Ectodermal cell (in vitro differentiated cells): ENCODE data around the gene CNTN2.

Experiments used
- H3K27ac ChIP-seq: 2 replicates; pipeline ENCODE4 v1.7.0; 2013; ENCODE audit warnings: mild to moderate bottlenecking, low read depth, low read length; ENCODE audit not compliant: insufficient read depth, poor library complexity, severe bottlenecking
- H3K27me3 ChIP-seq: 2 replicates; pipeline ENCODE4 v1.7.0; 2013; ENCODE audit warnings: mild to moderate bottlenecking, low read length; ENCODE audit not compliant: insufficient read depth, control insufficient read depth, poor library complexity, severe bottlenecking
- H3K36me3 ChIP-seq: one replicate; pipeline ENCODE4 v1.7.0; 2013; ENCODE audit warnings: low read length; ENCODE audit not compliant: control insufficient read depth, insufficient read depth
- H3K4me1 ChIP-seq: one replicate; pipeline ENCODE4 v1.7.0; 2013; ENCODE audit warnings: low read length; ENCODE audit not compliant: control insufficient read depth, insufficient read depth
- H3K4me3 ChIP-seq: 2 replicates; pipeline ENCODE4 v1.7.0; 2013; ENCODE audit warnings: low read depth, low read length, control low read depth; ENCODE audit not compliant: insufficient read depth
- H3K9me3 ChIP-seq: 2 replicates; pipeline ENCODE4 v1.7.0; 2013; ENCODE audit warnings: mild to moderate bottlenecking, low read length, moderate library complexity; ENCODE audit not compliant: control insufficient read depth
- WGBS, 2 experiments: methylation state at CpG; one replicate each; pipeline ENCODE4 v1.1.7; 2013; ENCODE audit warnings: missing lambda C conversion rate in 2 of 2; 5-methylcytosine and 5-hydroxymethylcytosine counted together

CNTN2 gene

DNA sequence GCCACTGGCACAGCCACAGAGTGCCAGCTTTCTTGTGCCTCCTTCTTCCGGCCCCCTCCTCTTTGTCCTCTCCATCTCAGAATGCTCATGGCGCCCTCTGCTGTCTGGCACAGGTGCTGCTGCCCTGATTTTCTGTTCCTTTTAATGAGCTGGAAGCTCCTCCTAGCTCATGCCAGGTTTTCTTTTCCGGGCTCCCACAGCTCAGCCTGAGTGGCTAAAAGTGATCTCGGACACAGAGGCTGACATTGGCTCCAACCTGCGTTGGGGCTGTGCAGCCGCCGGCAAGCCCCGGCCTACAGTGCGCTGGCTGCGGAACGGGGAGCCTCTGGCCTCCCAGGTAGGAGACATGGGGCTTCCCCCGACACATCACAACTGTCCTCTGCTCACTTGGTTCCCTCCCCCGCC lies 18.7 kb downstream of the CNTN2 start:
- H3K36me3 ChIP-seq, result peaks cover 8% of the 10 kb centered on the region
- no peaks in the 10 kb centered on the region for H3K9me3 ChIP-seq
- no peak overlapping the region for H3K4me3 ChIP-seq
- H3K27me3 ChIP-seq, result no peaks in the 10 kb centered on the region
- peaks cover 9% of the 10 kb centered on the region for H3K4me1 ChIP-seq
- WGBS, 2 experiments, result 45 to 48% methylated on average over 13 of the region's 13 CpGs
- H3K27ac ChIP-seq, result no peak overlapping the region

DNA sequence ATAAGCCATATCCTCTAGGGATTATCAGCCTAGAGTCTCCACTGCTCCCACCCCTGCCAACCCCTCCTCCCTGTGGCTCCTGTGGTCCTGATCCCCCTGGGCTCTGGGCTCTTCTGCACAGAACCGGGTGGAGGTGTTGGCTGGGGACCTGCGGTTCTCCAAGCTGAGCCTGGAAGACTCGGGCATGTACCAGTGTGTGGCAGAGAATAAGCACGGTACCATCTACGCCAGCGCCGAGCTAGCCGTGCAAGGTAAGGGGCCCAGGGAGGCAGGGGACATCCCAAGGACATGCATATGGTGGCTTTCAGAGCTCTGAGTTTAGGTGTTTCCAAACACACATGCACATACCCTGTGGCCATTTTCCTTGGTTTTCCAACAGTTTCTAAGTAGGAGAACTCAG lies 19.3 kb downstream of the CNTN2 start:
- no peak overlapping the region for H3K27ac ChIP-seq
- peaks cover 8% of the 10 kb centered on the region for H3K36me3 ChIP-seq
- no peaks in the 10 kb centered on the region for H3K9me3 ChIP-seq
- WGBS, 2 experiments, result 94 to 95% methylated on average over 8 of the region's 8 CpGs
- H3K4me1 ChIP-seq, result peaks cover 9% of the 10 kb centered on the region
- H3K27me3 ChIP-seq, result no peaks in the 10 kb centered on the region
- no peak overlapping the region for H3K4me3 ChIP-seq

DNA sequence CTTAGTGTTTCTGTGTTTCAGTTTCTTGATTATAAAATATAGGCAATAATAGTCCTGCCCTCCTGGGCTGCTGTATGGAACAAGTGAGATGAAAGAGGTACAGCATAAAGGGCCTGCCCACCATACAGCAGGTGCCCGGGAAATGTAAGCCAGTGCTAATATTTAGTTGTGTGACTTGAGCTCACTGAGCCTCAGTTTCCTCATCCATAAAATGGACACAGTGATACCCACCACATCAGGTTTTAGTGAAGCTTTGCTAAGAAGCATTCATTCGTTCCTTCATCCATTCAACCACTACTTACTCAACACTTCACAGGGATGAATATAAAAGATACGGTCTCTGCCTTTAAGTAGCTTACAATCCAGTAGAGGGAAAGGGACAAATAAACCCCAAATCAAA lies 19.9 kb downstream of the CNTN2 start:
- Histone ChIP-seq H3K9me3 (no peaks in the 10 kb centered on the region), H3K36me3 (peaks cover 8% of the 10 kb centered on the region), H3K4me1 (peaks cover 9% of the 10 kb centered on the region), H3K27me3 (no peaks in the 10 kb centered on the region), H3K4me3 (no peak overlapping the region), H3K27ac (no peak overlapping the region)
- WGBS, 2 experiments, result 95 to 96% methylated on average over 2 to 3 of the region's 3 CpGs

DNA sequence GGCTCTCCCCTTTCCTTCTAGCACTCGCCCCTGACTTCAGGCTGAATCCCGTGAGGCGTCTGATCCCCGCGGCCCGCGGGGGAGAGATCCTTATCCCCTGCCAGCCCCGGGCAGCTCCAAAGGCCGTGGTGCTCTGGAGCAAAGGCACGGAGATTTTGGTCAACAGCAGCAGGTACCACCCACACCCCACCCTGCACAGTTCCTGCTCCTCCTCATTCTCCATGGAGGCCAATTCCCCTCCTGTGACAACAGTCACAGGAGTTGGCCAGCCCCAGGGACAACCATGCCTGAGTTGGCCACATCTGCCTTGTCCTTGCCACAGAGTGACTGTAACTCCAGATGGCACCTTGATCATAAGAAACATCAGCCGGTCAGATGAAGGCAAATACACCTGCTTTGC lies 21.3 kb downstream of the CNTN2 start:
- peaks cover 8% of the 10 kb centered on the region for H3K36me3 ChIP-seq
- no peaks in the 10 kb centered on the region for H3K27me3 ChIP-seq
- H3K9me3 ChIP-seq, result no peaks in the 10 kb centered on the region
- 91 to 94% methylated on average over 11 of the region's 11 CpGs for WGBS, 2 experiments
- H3K4me3 ChIP-seq, result no peak overlapping the region
- H3K27ac ChIP-seq, result no peak overlapping the region
- H3K4me1 ChIP-seq, result peaks cover 9% of the 10 kb centered on the region

DNA sequence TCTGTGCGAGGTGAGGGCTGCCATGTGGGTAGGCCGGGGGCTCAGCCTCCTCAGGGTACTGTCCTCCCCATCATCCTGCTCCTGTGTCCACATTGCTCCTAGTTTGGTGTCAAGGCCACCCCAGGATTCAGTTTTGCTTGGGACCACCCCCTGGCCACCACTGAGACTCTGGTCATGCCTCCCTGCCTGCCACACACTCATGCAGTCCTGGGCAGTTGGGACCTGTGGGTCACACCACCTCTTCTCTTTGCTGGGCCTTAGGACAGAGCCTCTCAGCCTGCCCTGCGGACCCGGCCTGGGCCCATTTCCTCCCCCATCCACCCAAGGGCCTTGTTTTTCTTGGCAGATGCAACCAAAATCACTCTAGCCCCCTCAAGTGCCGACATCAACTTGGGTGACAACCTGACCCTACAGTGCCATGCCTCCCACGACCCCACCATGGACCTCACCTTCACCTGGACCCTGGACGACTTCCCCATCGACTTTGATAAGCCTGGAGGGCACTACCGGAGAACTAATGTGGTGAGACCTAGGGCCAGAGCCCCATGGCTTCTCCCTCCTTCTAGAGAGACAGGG lies 21.8 kb downstream of the CNTN2 start:
- peaks cover 9% of the 10 kb centered on the region for H3K4me1 ChIP-seq
- no peaks in the 10 kb centered on the region for H3K27me3 ChIP-seq
- H3K36me3 ChIP-seq, result peaks cover 8% of the 10 kb centered on the region
- H3K9me3 ChIP-seq, result no peaks in the 10 kb centered on the region
- H3K4me3 ChIP-seq, result no peak overlapping the region
- WGBS, 2 experiments, result 91% methylated on average over 9 of the region's 9 CpGs
- no peak overlapping the region for H3K27ac ChIP-seq

DNA sequence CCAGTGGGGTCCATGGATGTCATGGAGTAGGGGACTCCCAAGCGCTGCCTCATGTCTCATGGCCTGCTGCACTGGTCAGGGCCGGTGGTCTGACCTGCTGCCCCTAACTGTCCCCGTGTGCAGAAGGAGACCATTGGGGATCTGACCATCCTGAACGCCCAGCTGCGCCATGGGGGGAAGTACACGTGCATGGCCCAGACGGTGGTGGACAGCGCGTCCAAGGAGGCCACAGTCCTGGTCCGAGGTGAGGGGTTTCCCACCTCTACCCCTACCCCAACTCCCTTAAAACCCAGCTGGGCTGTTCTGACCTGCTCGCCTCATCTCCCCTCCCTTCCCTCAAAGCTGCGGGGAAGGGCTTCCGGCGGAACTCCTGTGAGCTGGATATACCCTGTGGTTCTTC lies 22.7 kb downstream of the CNTN2 start:
- WGBS, 2 experiments, result 92 to 93% methylated on average over 14 of the region's 14 CpGs
- Histone ChIP-seq H3K9me3 (no peaks in the 10 kb centered on the region), H3K36me3 (peaks cover 8% of the 10 kb centered on the region), H3K4me3 (no peak overlapping the region), H3K27ac (no peak overlapping the region), H3K27me3 (no peaks in the 10 kb centered on the region), H3K4me1 (peaks cover 9% of the 10 kb centered on the region)

DNA sequence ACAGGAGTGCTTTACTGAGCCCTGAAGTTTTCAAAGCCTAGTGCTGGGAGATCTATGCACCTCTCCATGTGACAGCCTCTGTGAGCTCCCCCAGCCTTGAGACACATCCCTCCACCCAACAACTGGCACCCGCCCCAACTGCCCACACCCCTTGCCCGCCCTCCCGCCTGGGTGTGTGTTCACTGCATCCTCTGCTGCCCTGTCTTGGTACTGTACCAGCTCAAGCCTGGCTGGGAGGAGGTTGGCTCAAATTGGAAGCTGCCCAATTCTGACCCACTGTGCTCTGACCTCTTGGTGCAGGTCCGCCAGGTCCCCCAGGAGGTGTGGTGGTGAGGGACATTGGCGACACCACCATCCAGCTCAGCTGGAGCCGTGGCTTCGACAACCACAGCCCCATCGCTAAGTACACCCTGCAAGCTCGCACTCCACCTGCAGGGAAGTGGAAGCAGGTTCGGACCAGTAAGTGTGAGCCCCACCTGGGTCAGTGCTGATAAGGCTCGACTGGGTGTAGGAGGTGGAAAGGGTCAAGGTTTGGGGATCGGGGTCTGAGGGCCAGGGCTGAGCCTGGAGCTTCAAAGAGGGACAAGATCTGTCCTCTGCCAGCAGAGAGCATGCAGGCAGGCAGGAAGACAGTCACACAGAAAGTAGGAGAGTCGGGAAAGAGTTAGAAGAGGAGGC lies 23.3 kb downstream of the CNTN2 start:
- Histone ChIP-seq H3K27ac (no peak overlapping the region), H3K36me3 (peaks cover 8% of the 10 kb centered on the region), H3K27me3 (no peaks in the 10 kb centered on the region), H3K9me3 (no peaks in the 10 kb centered on the region), H3K4me3 (no peak overlapping the region), H3K4me1 (peaks cover 7% of the 10 kb centered on the region)
- 89 to 91% methylated on average over 13 of the region's 13 CpGs for WGBS, 2 experiments

DNA sequence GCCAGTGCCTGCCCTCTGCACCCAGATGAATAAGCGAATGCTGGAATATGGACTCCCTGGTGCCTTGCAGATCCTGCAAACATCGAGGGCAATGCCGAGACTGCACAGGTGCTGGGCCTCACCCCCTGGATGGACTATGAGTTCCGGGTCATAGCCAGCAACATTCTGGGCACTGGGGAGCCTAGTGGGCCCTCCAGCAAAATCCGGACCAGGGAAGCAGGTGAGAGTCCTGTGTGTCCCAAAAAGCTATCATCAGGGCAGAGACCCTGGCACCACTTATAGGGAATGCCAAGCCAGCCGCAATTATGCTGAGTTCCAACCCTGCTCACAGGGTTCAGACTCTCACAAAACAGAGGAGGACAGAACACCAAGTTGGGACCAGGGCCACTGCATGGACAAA lies 24.0 kb downstream of the CNTN2 start:
- 91 to 95% methylated on average over 6 of the region's 6 CpGs for WGBS, 2 experiments

DNA sequence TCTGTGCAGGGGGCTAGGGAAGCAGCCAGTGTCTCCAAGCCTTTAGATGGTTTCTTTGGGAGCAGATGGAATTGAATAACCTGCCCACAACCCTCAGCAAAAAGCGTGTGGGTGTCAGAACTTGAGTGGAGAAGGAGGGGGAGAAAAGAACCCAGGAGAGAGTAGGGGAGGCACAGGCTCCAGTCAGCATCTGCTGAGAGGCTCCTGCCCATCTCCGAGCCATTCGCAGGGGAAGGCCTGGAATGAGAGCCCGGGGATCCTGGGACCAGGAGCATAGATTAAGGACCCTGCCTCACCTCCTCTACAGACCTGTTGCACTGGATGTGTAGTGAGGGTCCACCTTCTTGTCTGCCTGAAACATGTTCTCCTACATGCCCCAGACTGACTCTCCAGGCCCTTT lies 25.0 kb downstream of the CNTN2 start:
- Histone ChIP-seq H3K9me3 (no peaks in the 10 kb centered on the region), H3K27me3 (no peaks in the 10 kb centered on the region), H3K27ac (no peak overlapping the region), H3K4me1 (no peaks in the 10 kb centered on the region), H3K4me3 (no peak overlapping the region), H3K36me3 (peaks cover 8% of the 10 kb centered on the region)
- 91 to 95% methylated on average over 4 of the region's 4 CpGs for WGBS, 2 experiments

More for the DNA sequence above, 24.0 kb downstream of the CNTN2 start:
- Histone ChIP-seq H3K4me1 (no peaks in the 10 kb centered on the region), H3K27me3 (no peaks in the 10 kb centered on the region), H3K36me3 (peaks cover 8% of the 10 kb centered on the region), H3K4me3 (no peak overlapping the region), H3K9me3 (no peaks in the 10 kb centered on the region), H3K27ac (no peak overlapping the region)

DNA sequence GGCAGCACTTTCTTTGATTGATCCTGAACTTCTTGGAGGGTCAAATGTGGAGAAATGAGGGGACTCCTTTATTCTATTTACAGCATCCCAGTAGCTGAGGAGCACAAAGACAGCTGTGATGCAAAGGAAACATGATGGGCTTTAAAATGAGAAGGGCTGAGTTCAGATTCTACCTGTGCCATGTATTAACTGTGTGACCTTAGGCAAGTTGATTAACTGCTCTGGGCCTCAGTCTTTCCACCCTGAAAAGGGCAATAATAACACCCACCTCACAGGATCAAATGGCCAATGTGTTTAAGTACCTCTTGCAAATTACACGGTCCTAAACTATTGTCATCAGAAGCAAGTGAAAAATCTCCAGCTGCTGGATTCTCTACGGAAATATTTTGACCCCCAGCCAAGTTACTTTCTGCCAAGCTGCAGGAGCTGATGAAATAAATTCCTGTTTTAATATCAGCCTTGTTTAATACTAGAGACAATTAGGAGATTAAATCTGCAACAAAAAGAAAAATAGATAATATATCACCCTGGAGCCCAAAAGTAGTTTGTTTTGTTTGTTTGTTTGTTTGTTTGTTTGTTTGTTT lies 25.5 kb downstream of the CNTN2 start:
- H3K27ac ChIP-seq, result no peak overlapping the region
- WGBS, 2 experiments, result 95 to 99% methylated on average over 2 of the region's 2 CpGs
- no peaks in the 10 kb centered on the region for H3K4me1 ChIP-seq

More for the DNA sequence above, 25.5 kb downstream of the CNTN2 start:
- peaks cover 8% of the 10 kb centered on the region for H3K36me3 ChIP-seq
- no peaks in the 10 kb centered on the region for H3K27me3 ChIP-seq
- no peaks in the 10 kb centered on the region for H3K9me3 ChIP-seq
- no peak overlapping the region for H3K4me3 ChIP-seq
